OCI-LY7 (cell line): ENCODE measurements around the gene ARL15. TPM values are rescaled to one million over a fixed set of nuclear protein-coding genes. Genes with fewer than 3 reads are reported as not detected.

ENCODE experiments used
- BruUV-seq: library from RNA; stranded (reverse); fragments of 400-500 nt; replicated peaks from 2 replicates; lab custom pipeline; 2021; lab: Mats Ljungman, UMichigan
- CTCF ChIA-PET: fragments of 300-600 bp; sonication (Branson Sonifier 250); formaldehyde crosslinking; loops from one replicate; lab custom pipeline; 2022; ENCODE audit warnings: antibody characterized with exemption; ENCODE audit not compliant: unreplicated experiment; lab: Charles Lee
- POLR2A ChIA-PET: fragments of 300-600 bp; sonication (Branson Sonifier 250); formaldehyde crosslinking; loops from one replicate; lab custom pipeline; 2022; ENCODE audit warnings: antibody characterized with exemption; lab: Charles Lee
- DNase-seq: peaks from one replicate; pipeline ENCODE4 v3.0.0-alpha.2; 2015; ENCODE audit warnings: low spot score
- H2AFZ ChIP-seq: fragments of 200-600 bp; sonication (generic), shearing (Covaris generic); 2 replicates; pipeline ENCODE4 v1.6.1; 2014; ENCODE audit warnings: mild to moderate bottlenecking, antibody characterized with exemption, low read length, moderate library complexity
- H3K27ac ChIP-seq: fragments of 200-600 bp; sonication (generic); 2 replicates; pipeline ENCODE4 v1.5.1; 2014; ENCODE audit warnings: mixed run types, low read depth, mild to moderate bottlenecking, moderate library complexity, low read length, inconsistent platforms; ENCODE audit not compliant: poor library complexity, severe bottlenecking
- H3K36me3 ChIP-seq: fragments of 200-600 bp; sonication (generic); 2 replicates; pipeline ENCODE4 v1.6.1; 2014; ENCODE audit warnings: mild to moderate bottlenecking, antibody characterized with exemption, low read length, moderate library complexity, mixed read lengths; ENCODE audit not compliant: insufficient read depth
- H3K4me1 ChIP-seq: fragments of 200-600 bp; sonication (generic); 2 replicates; pipeline ENCODE4 v1.5.1; 2014; ENCODE audit warnings: mild to moderate bottlenecking, low read length; ENCODE audit not compliant: insufficient read depth, poor library complexity, severe bottlenecking
- H3K4me2 ChIP-seq: fragments of 200-600 bp; sonication (generic); 2 replicates; pipeline ENCODE4 v1.6.1; 2014; ENCODE audit warnings: mild to moderate bottlenecking, low read length
- H3K4me3 ChIP-seq: fragments of 200-600 bp; sonication (generic); 2 replicates; pipeline ENCODE4 v1.5.1; 2014; ENCODE audit warnings: mild to moderate bottlenecking, low read depth, low read length; ENCODE audit not compliant: poor library complexity, severe bottlenecking
- H3K79me2 ChIP-seq: fragments of 200-600 bp; sonication (generic); 2 replicates; pipeline ENCODE4 v1.6.1; 2016; ENCODE audit warnings: low read depth, mild to moderate bottlenecking, low read length, moderate library complexity, mixed read lengths; ENCODE audit not compliant: insufficient read depth
- H3K9me2 ChIP-seq: fragments of 200-600 bp; sonication (generic); 2 replicates; pipeline ENCODE4 v1.6.1; 2016; ENCODE audit warnings: mild to moderate bottlenecking, low read length, mixed read lengths; ENCODE audit not compliant: insufficient read depth
- H3K9me3 ChIP-seq: fragments of 200-600 bp; sonication (generic); 2 replicates; pipeline ENCODE4 v1.6.1; 2014; ENCODE audit warnings: mild to moderate bottlenecking, mixed run types, low read length, mixed read lengths
- H4K20me1 ChIP-seq: fragments of 200-600 bp; sonication (generic); 2 replicates; pipeline ENCODE4 v1.6.1; 2014; ENCODE audit warnings: mild to moderate bottlenecking, antibody characterized with exemption, low read length, moderate library complexity, mixed read lengths; ENCODE audit not compliant: insufficient read depth
- CTCF ChIP-seq: fragments of 200-600 bp; sonication (generic); conservative IDR thresholded peaks from 2 replicates; pipeline ENCODE4 v1.5.1; 2014; ENCODE audit warnings: mild to moderate bottlenecking, antibody characterized with exemption, low read length, moderate library complexity, mixed read lengths
- EZH2phosphoT487 ChIP-seq: fragments of 200-600 bp; sonication (generic); IDR thresholded peaks from 2 replicates; pipeline ENCODE4 v1.6.1; 2018; ENCODE audit warnings: low read depth, borderline replicate concordance, mild to moderate bottlenecking, mixed run types, antibody characterized with exemption, low read length, moderate library complexity, mixed read lengths
- intact Hi-C: fragments of 100-400 bp; cut with micrococcal nuclease; formaldehyde crosslinking; loops from one replicate; pipeline ENCODE4 v1.10.0; 2022; ENCODE audit not compliant: unreplicated experiment
- total RNA-seq, 2 experiments: library from RNA; depleted of rRNA in 1 of 2; stranded (reverse); fragments of >200 nt in 1 of 2; shearing (Covaris generic) in 1 of 2; gene quantifications; 2 replicates each; pipeline ENCODE4 v1.2.3, GENCODE V29; 2014 to 2022

The ARL15 gene
- total RNA-seq, 2 experiments from 2014 or later: 18.8 to 24.4 TPM

GRCh38 chr5:54302267-54302687 is 8.1 kb downstream of the ARL15 start:
- H4K20me1 ChIP-seq: 0 out of 2 replicates have a peak, but pooled peaks cover 4% of the 10 kb centered on the region
- POLR2A ChIA-PET: interaction anchor here (1.2 kb wide), 1 partner anchor 8 kb away, joined by 3 read pairs; the partner anchor contains the start of gene ARL15
- no peak overlapping the region for H3K27ac ChIP-seq
- BruUV-seq: no TSS peak
- H3K9me2 ChIP-seq: no peaks in the 10 kb centered on the region
- CTCF ChIA-PET: no interaction called here
- DNase-seq: no peak
- H2AFZ ChIP-seq: no peak overlapping the region
- no peak overlapping the region for H3K4me3 ChIP-seq
- no peaks in the 10 kb centered on the region for H3K9me3 ChIP-seq
- no peaks in the 10 kb centered on the region; the same call in 1 of the 2 replicates for H3K79me2 ChIP-seq
- H3K4me2 ChIP-seq: no peak overlapping the region
- no peaks in the 10 kb centered on the region for H3K36me3 ChIP-seq
- intact Hi-C loops: no loop called here
- H3K4me1 ChIP-seq: peaks cover 13% of the 10 kb centered on the region
- TF ChIP-seq CTCF: no peak
- TF ChIP-seq EZH2phosphoT487: no peak

GRCh38 chr5:54301849-54302248 is 8.5 kb downstream of the ARL15 start:
- intact Hi-C loops: no loop called here
- TF ChIP-seq EZH2phosphoT487 (no peak), CTCF (no peak)

GRCh38 chr5:54301220-54301619 is 9.2 kb downstream of the ARL15 start:
- POLR2A ChIA-PET: interaction anchor here (0.7 to 1.2 kb wide), 2 partner anchors 9 to 410 kb away, joined by 3 read pairs; partner anchors contain the start of gene ARL15
- intact Hi-C loops: no loop called here

More at GRCh38 chr5:54301849-54302248, 8.5 kb downstream of the ARL15 start:
- no TSS peak for BruUV-seq
- Histone ChIP-seq H3K9me2 (no peaks in the 10 kb centered on the region), H3K79me2 (no peaks in the 10 kb centered on the region; the same call in 1 of the 2 replicates), H3K27ac (no peak overlapping the region), H2AFZ (no peak overlapping the region), H3K4me2 (no peak overlapping the region), H3K9me3 (no peaks in the 10 kb centered on the region), H4K20me1 (0 out of 2 replicates have a peak, but pooled peaks cover 4% of the 10 kb centered on the region), H3K36me3 (no peaks in the 10 kb centered on the region), H3K4me1 (peaks cover 17% of the 10 kb centered on the region), H3K4me3 (no peak overlapping the region)
- ChIA-PET POLR2A (interaction anchor here (0.7 to 1.2 kb wide), 2 partner anchors 9 to 410 kb away, joined by 3 read pairs; partner anchors contain the start of gene ARL15), CTCF (no interaction called here)
- DNase-seq: no peak

More at GRCh38 chr5:54301220-54301619, 9.2 kb downstream of the ARL15 start:
- Histone ChIP-seq H3K27ac (no peak overlapping the region), H3K4me1 (peaks cover 24% of the 10 kb centered on the region), H3K79me2 (no peaks in the 10 kb centered on the region; the same call in 1 of the 2 replicates), H3K36me3 (no peaks in the 10 kb centered on the region), H3K9me3 (no peaks in the 10 kb centered on the region), H2AFZ (no peak overlapping the region), H3K4me3 (no peak overlapping the region), H3K4me2 (no peak overlapping the region), H4K20me1 (no peaks in the 10 kb centered on the region), H3K9me2 (no peaks in the 10 kb centered on the region)
- BruUV-seq: no TSS peak
- DNase-seq: no peak
- no peak for TF ChIP-seq CTCF
- no peak for TF ChIP-seq EZH2phosphoT487
- CTCF ChIA-PET: no interaction called here
